H9 (cell line): Measurements from ENCODE around the gene SCAND1. TPM values are rescaled to one million over a fixed set of nuclear protein-coding genes. Genes with fewer than 3 reads are reported as not detected.

Source experiments
- DNase-seq: peaks from one replicate; pipeline ENCODE4 v3.0.0-alpha.2; 2017
- H2AFZ ChIP-seq: one replicate; pipeline ENCODE4 v1.6.1; 2013; ENCODE audit warnings: mild to moderate bottlenecking, low read length, control low read depth, moderate library complexity
- H2AK5ac ChIP-seq: 2 replicates; pipeline ENCODE4 v1.6.1; 2013; ENCODE audit warnings: low read length, control low read depth, mixed read lengths; ENCODE audit not compliant: insufficient read length
- H2BK120ac ChIP-seq: one replicate; pipeline ENCODE4 v1.6.1; 2013; ENCODE audit warnings: low read depth, mild to moderate bottlenecking, low read length, control low read depth, inconsistent platforms; ENCODE audit not compliant: poor library complexity, severe bottlenecking
- H2BK12ac ChIP-seq: 2 replicates; pipeline ENCODE4 v1.6.1; 2013; ENCODE audit warnings: low read length, control low read depth, mixed read lengths, low read depth; ENCODE audit not compliant: insufficient read length
- H2BK15ac ChIP-seq: 2 replicates; pipeline ENCODE4 v1.6.1; 2013; ENCODE audit warnings: low read depth, low read length, control low read depth
- H2BK20ac ChIP-seq: one replicate; pipeline ENCODE4 v1.6.1; 2013; ENCODE audit warnings: low read depth, mild to moderate bottlenecking, low read length, control low read depth, inconsistent platforms; ENCODE audit not compliant: poor library complexity, severe bottlenecking
- H2BK5ac ChIP-seq: 2 replicates; pipeline ENCODE4 v1.6.1; 2013; ENCODE audit warnings: low read length, control low read depth, mixed read lengths; ENCODE audit not compliant: insufficient read length
- H3K14ac ChIP-seq: 2 replicates; pipeline ENCODE4 v1.6.1; 2013; ENCODE audit warnings: low read length, control low read depth; ENCODE audit not compliant: insufficient read depth
- H3K18ac ChIP-seq: 2 replicates; pipeline ENCODE4 v1.6.1; 2013; ENCODE audit warnings: low read depth, mild to moderate bottlenecking, mixed read lengths, low read length, control low read depth; ENCODE audit not compliant: insufficient read length
- H3K23ac ChIP-seq: 2 replicates; pipeline ENCODE4 v1.6.1; 2013; ENCODE audit warnings: low read length, control low read depth, mixed read lengths, low read depth; ENCODE audit not compliant: insufficient read length
- H3K23me2 ChIP-seq: 2 replicates; pipeline ENCODE4 v1.6.1; 2013; ENCODE audit warnings: low read depth, mild to moderate bottlenecking, mixed read lengths, low read length, control low read depth; ENCODE audit not compliant: insufficient read length, poor library complexity, severe bottlenecking
- H3K27ac ChIP-seq: 2 replicates; pipeline ENCODE4 v1.5.1; 2013; ENCODE audit warnings: low read length, control low read depth, mixed read lengths, low read depth; ENCODE audit not compliant: insufficient read length
- H3K27me3 ChIP-seq: 2 replicates; pipeline ENCODE4 v1.6.1; 2013; ENCODE audit warnings: low read length, control low read depth, inconsistent platforms; ENCODE audit not compliant: insufficient read depth
- H3K4ac ChIP-seq: 2 replicates; pipeline ENCODE4 v1.6.1; 2013; ENCODE audit warnings: low read depth, mild to moderate bottlenecking, control low read depth, inconsistent platforms, low read length, moderate library complexity
- H3K4me1 ChIP-seq: 2 replicates; pipeline ENCODE4 v1.6.1; 2013; ENCODE audit warnings: low read length, control low read depth, inconsistent platforms; ENCODE audit not compliant: insufficient read depth
- H3K4me2 ChIP-seq: 2 replicates; pipeline ENCODE4 v1.6.1; 2013; ENCODE audit warnings: low read length, control low read depth, mixed read lengths; ENCODE audit not compliant: insufficient read length, insufficient read depth
- H3K56ac ChIP-seq: 2 replicates; pipeline ENCODE4 v1.6.1; 2013; ENCODE audit warnings: low read depth, mild to moderate bottlenecking, mixed read lengths, low read length, control low read depth; ENCODE audit not compliant: insufficient read length
- H3K79me1 ChIP-seq: 2 replicates; pipeline ENCODE4 v1.6.1; 2013; ENCODE audit warnings: low read depth, mild to moderate bottlenecking, moderate library complexity, low read length, control low read depth, inconsistent platforms; ENCODE audit not compliant: insufficient read depth, poor library complexity, severe bottlenecking
- H3K79me2 ChIP-seq: 2 replicates; pipeline ENCODE4 v1.6.1; 2013; ENCODE audit warnings: low read length, control low read depth, inconsistent platforms; ENCODE audit not compliant: insufficient read depth
- H3K9ac ChIP-seq: 2 replicates; pipeline ENCODE4 v1.6.1; 2013; ENCODE audit warnings: low read length, control low read depth, mixed read lengths; ENCODE audit not compliant: insufficient read length; ENCODE audit errors: extremely low read depth
- H3K9me3 ChIP-seq: one replicate; pipeline ENCODE4 v1.6.1; 2013; ENCODE audit warnings: low read depth, low read length, inconsistent platforms; ENCODE audit not compliant: control insufficient read depth
- H3T11ph ChIP-seq: one replicate; pipeline ENCODE4 v1.6.1; 2013; ENCODE audit warnings: mild to moderate bottlenecking, low read length, control low read depth, inconsistent platforms
- H4K20me1 ChIP-seq: one replicate; pipeline ENCODE4 v1.6.1; 2013; ENCODE audit not compliant: control insufficient read depth, insufficient read length, insufficient read depth
- H4K5ac ChIP-seq: 2 replicates; pipeline ENCODE4 v1.6.1; 2013; ENCODE audit warnings: low read depth, mild to moderate bottlenecking, mixed read lengths, low read length, control low read depth; ENCODE audit not compliant: insufficient read length
- H4K8ac ChIP-seq: replicated peaks from 2 replicates; pipeline ENCODE4 v1.6.1; 2013; ENCODE audit warnings: low read length, control low read depth, mixed read lengths, low read depth; ENCODE audit not compliant: insufficient read length
- H4K91ac ChIP-seq: 2 replicates; pipeline ENCODE4 v1.6.1; 2013; ENCODE audit warnings: low read depth, mild to moderate bottlenecking, moderate library complexity, mixed read lengths, low read length, control low read depth; ENCODE audit not compliant: insufficient read length
- H3K27ac Mint-ChIP-seq, 3 experiments: 2 replicates in 2 of 3; 3 replicates in 1 of 3; pipeline ENCODE4 v1.8.0; 2020 to 2021; ENCODE audit warnings: mixed read lengths in 3 of 3, mild to moderate bottlenecking in 1 of 3, moderate library complexity in 1 of 3
- H3K27me3 Mint-ChIP-seq: 2 replicates; pipeline ENCODE4 v1.8.0; 2021; ENCODE audit warnings: low read depth, mild to moderate bottlenecking, moderate library complexity, mixed read lengths
- H3K36me3 Mint-ChIP-seq, 3 experiments: 2 replicates in 2 of 3; 3 replicates in 1 of 3; pipeline ENCODE4 v1.8.0; 2020 to 2021; ENCODE audit warnings: low read depth in 3 of 3, mixed read lengths in 3 of 3; ENCODE audit not compliant: insufficient read depth in 1 of 3
- H3K4me1 Mint-ChIP-seq, 2 experiments: 2 replicates each; pipeline ENCODE4 v1.8.0; 2020; ENCODE audit warnings: mixed read lengths in 2 of 2
- H3K4me3 Mint-ChIP-seq, 2 experiments: 2 replicates in 1 of 2; 3 replicates in 1 of 2; pipeline ENCODE4 v1.8.0; 2020 to 2021; ENCODE audit warnings: mild to moderate bottlenecking in 2 of 2, mixed read lengths in 2 of 2, moderate library complexity in 1 of 2
- H3K9me3 Mint-ChIP-seq, 2 experiments: 2 replicates in 1 of 2; 3 replicates in 1 of 2; pipeline ENCODE4 v1.8.0; 2020; ENCODE audit warnings: mild to moderate bottlenecking in 2 of 2, mixed read lengths in 2 of 2, moderate library complexity in 1 of 2
- CTCF ChIP-seq: fragments of 200-600 bp; sonication (generic); conservative IDR thresholded peaks from 3 replicates; pipeline ENCODE4 v1.8.0; 2021; ENCODE audit warnings: antibody characterized with exemption, mild to moderate bottlenecking
- total RNA-seq: library from RNA; stranded (reverse); gene quantifications from 2 replicates; pipeline ENCODE4 v1.2.1, GENCODE V29; 2021

SCAND1 gene
- total RNA-seq, 1 experiment from 2014 or later: 59.1 TPM

- H2BK12ac ChIP-seq: no peak overlapping the region
- Mint-ChIP-seq H3K27ac (no peak overlapping the region), H3K4me3 (no peak overlapping the region; a peak in 1 of 5 replicates), H3K36me3 (no peaks in the 10 kb centered on the region), H3K9me3 (no peaks in the 10 kb centered on the region), H3K27me3 (peaks cover 8% of the 10 kb centered on the region), H3K4me1 (peaks cover 9 to 11% of the 10 kb centered on the region in 2 experiments)
- no peaks in the 10 kb centered on the region for H3K79me1 ChIP-seq
- H2BK15ac ChIP-seq: no peak overlapping the region
- H3K79me2 ChIP-seq: 0 out of 2 replicates have a peak, but pooled peaks cover 2% of the 10 kb centered on the region
- H2BK5ac ChIP-seq: no peak overlapping the region
- no peak overlapping the region for H3K9ac ChIP-seq
- no peak overlapping the region for H3K4ac ChIP-seq
- TF ChIP-seq CTCF: no peak
- no peak overlapping the region for H3K27ac ChIP-seq
- H4K91ac ChIP-seq: no peak overlapping the region
- no peaks in the 10 kb centered on the region for H3K9me3 ChIP-seq
- no peaks in the 10 kb centered on the region for H3K4me1 ChIP-seq
- H3K23me2 ChIP-seq: peaks cover 12% of the 10 kb centered on the region
- no peak overlapping the region for H3K14ac ChIP-seq
- no peak overlapping the region for H3K23ac ChIP-seq
- no peak overlapping the region for H2AK5ac ChIP-seq
- no peak for DNase-seq
- no peak overlapping the region for H4K5ac ChIP-seq
- no peak overlapping the region for H2AFZ ChIP-seq
- H3T11ph ChIP-seq: no peak overlapping the region
- no peak overlapping the region for H2BK120ac ChIP-seq
- no peaks in the 10 kb centered on the region for H4K20me1 ChIP-seq
- no peak overlapping the region for H2BK20ac ChIP-seq
- 0 out of 2 replicates have a peak, but pooled peaks cover 1% of the 10 kb centered on the region for H3K27me3 ChIP-seq
- no peak overlapping the region for H3K4me2 ChIP-seq
- H3K18ac ChIP-seq: no peak overlapping the region
- no peak overlapping the region for H3K56ac ChIP-seq
- no peak overlapping the region for H4K8ac ChIP-seq
These were observed 2.3 kb upstream of the SCAND1 start for GRCh38 chr20:35956616-35957015.
